H9 (cell line): ENCODE data around the gene TBC1D22A. TPM values are rescaled to one million over a fixed set of nuclear protein-coding genes. Genes with fewer than 3 reads are reported as not detected.

Source experiments
- DNase-seq: peaks from one replicate; pipeline ENCODE4 v3.0.0-alpha.2; 2017
- H2AFZ ChIP-seq: one replicate; pipeline ENCODE4 v1.6.1; 2013; ENCODE audit warnings: mild to moderate bottlenecking, low read length, control low read depth, moderate library complexity
- H2AK5ac ChIP-seq: 2 replicates; pipeline ENCODE4 v1.6.1; 2013; ENCODE audit warnings: low read length, control low read depth, mixed read lengths; ENCODE audit not compliant: insufficient read length
- H2BK120ac ChIP-seq: one replicate; pipeline ENCODE4 v1.6.1; 2013; ENCODE audit warnings: low read depth, mild to moderate bottlenecking, low read length, control low read depth, inconsistent platforms; ENCODE audit not compliant: poor library complexity, severe bottlenecking
- H2BK12ac ChIP-seq: 2 replicates; pipeline ENCODE4 v1.6.1; 2013; ENCODE audit warnings: low read length, control low read depth, mixed read lengths, low read depth; ENCODE audit not compliant: insufficient read length
- H2BK15ac ChIP-seq: 2 replicates; pipeline ENCODE4 v1.6.1; 2013; ENCODE audit warnings: low read depth, low read length, control low read depth
- H2BK20ac ChIP-seq: one replicate; pipeline ENCODE4 v1.6.1; 2013; ENCODE audit warnings: low read depth, mild to moderate bottlenecking, low read length, control low read depth, inconsistent platforms; ENCODE audit not compliant: poor library complexity, severe bottlenecking
- H2BK5ac ChIP-seq: 2 replicates; pipeline ENCODE4 v1.6.1; 2013; ENCODE audit warnings: low read length, control low read depth, mixed read lengths; ENCODE audit not compliant: insufficient read length
- H3K14ac ChIP-seq: 2 replicates; pipeline ENCODE4 v1.6.1; 2013; ENCODE audit warnings: low read length, control low read depth; ENCODE audit not compliant: insufficient read depth
- H3K18ac ChIP-seq: 2 replicates; pipeline ENCODE4 v1.6.1; 2013; ENCODE audit warnings: low read depth, mild to moderate bottlenecking, mixed read lengths, low read length, control low read depth; ENCODE audit not compliant: insufficient read length
- H3K23ac ChIP-seq: 2 replicates; pipeline ENCODE4 v1.6.1; 2013; ENCODE audit warnings: low read length, control low read depth, mixed read lengths, low read depth; ENCODE audit not compliant: insufficient read length
- H3K23me2 ChIP-seq: 2 replicates; pipeline ENCODE4 v1.6.1; 2013; ENCODE audit warnings: low read depth, mild to moderate bottlenecking, mixed read lengths, low read length, control low read depth; ENCODE audit not compliant: insufficient read length, poor library complexity, severe bottlenecking
- H3K27ac ChIP-seq: 2 replicates; pipeline ENCODE4 v1.5.1; 2013; ENCODE audit warnings: low read length, control low read depth, mixed read lengths, low read depth; ENCODE audit not compliant: insufficient read length
- H3K27me3 ChIP-seq: 2 replicates; pipeline ENCODE4 v1.6.1; 2013; ENCODE audit warnings: low read length, control low read depth, inconsistent platforms; ENCODE audit not compliant: insufficient read depth
- H3K4ac ChIP-seq: 2 replicates; pipeline ENCODE4 v1.6.1; 2013; ENCODE audit warnings: low read depth, mild to moderate bottlenecking, control low read depth, inconsistent platforms, low read length, moderate library complexity
- H3K4me1 ChIP-seq: 2 replicates; pipeline ENCODE4 v1.6.1; 2013; ENCODE audit warnings: low read length, control low read depth, inconsistent platforms; ENCODE audit not compliant: insufficient read depth
- H3K4me2 ChIP-seq: 2 replicates; pipeline ENCODE4 v1.6.1; 2013; ENCODE audit warnings: low read length, control low read depth, mixed read lengths; ENCODE audit not compliant: insufficient read length, insufficient read depth
- H3K56ac ChIP-seq: 2 replicates; pipeline ENCODE4 v1.6.1; 2013; ENCODE audit warnings: low read depth, mild to moderate bottlenecking, mixed read lengths, low read length, control low read depth; ENCODE audit not compliant: insufficient read length
- H3K79me1 ChIP-seq: 2 replicates; pipeline ENCODE4 v1.6.1; 2013; ENCODE audit warnings: low read depth, mild to moderate bottlenecking, moderate library complexity, low read length, control low read depth, inconsistent platforms; ENCODE audit not compliant: insufficient read depth, poor library complexity, severe bottlenecking
- H3K79me2 ChIP-seq: 2 replicates; pipeline ENCODE4 v1.6.1; 2013; ENCODE audit warnings: low read length, control low read depth, inconsistent platforms; ENCODE audit not compliant: insufficient read depth
- H3K9ac ChIP-seq: 2 replicates; pipeline ENCODE4 v1.6.1; 2013; ENCODE audit warnings: low read length, control low read depth, mixed read lengths; ENCODE audit not compliant: insufficient read length; ENCODE audit errors: extremely low read depth
- H3K9me3 ChIP-seq: one replicate; pipeline ENCODE4 v1.6.1; 2013; ENCODE audit warnings: low read depth, low read length, inconsistent platforms; ENCODE audit not compliant: control insufficient read depth
- H3T11ph ChIP-seq: one replicate; pipeline ENCODE4 v1.6.1; 2013; ENCODE audit warnings: mild to moderate bottlenecking, low read length, control low read depth, inconsistent platforms
- H4K20me1 ChIP-seq: one replicate; pipeline ENCODE4 v1.6.1; 2013; ENCODE audit not compliant: control insufficient read depth, insufficient read length, insufficient read depth
- H4K5ac ChIP-seq: 2 replicates; pipeline ENCODE4 v1.6.1; 2013; ENCODE audit warnings: low read depth, mild to moderate bottlenecking, mixed read lengths, low read length, control low read depth; ENCODE audit not compliant: insufficient read length
- H4K8ac ChIP-seq: replicated peaks from 2 replicates; pipeline ENCODE4 v1.6.1; 2013; ENCODE audit warnings: low read length, control low read depth, mixed read lengths, low read depth; ENCODE audit not compliant: insufficient read length
- H4K91ac ChIP-seq: 2 replicates; pipeline ENCODE4 v1.6.1; 2013; ENCODE audit warnings: low read depth, mild to moderate bottlenecking, moderate library complexity, mixed read lengths, low read length, control low read depth; ENCODE audit not compliant: insufficient read length
- H3K27ac Mint-ChIP-seq, 3 experiments: 2 replicates in 2 of 3; 3 replicates in 1 of 3; pipeline ENCODE4 v1.8.0; 2020 to 2021; ENCODE audit warnings: mixed read lengths in 3 of 3, mild to moderate bottlenecking in 1 of 3, moderate library complexity in 1 of 3
- H3K27me3 Mint-ChIP-seq: 2 replicates; pipeline ENCODE4 v1.8.0; 2021; ENCODE audit warnings: low read depth, mild to moderate bottlenecking, moderate library complexity, mixed read lengths
- H3K36me3 Mint-ChIP-seq, 3 experiments: 2 replicates in 2 of 3; 3 replicates in 1 of 3; pipeline ENCODE4 v1.8.0; 2020 to 2021; ENCODE audit warnings: low read depth in 3 of 3, mixed read lengths in 3 of 3; ENCODE audit not compliant: insufficient read depth in 1 of 3
- H3K4me1 Mint-ChIP-seq, 2 experiments: 2 replicates each; pipeline ENCODE4 v1.8.0; 2020; ENCODE audit warnings: mixed read lengths in 2 of 2
- H3K4me3 Mint-ChIP-seq, 2 experiments: 2 replicates in 1 of 2; 3 replicates in 1 of 2; pipeline ENCODE4 v1.8.0; 2020 to 2021; ENCODE audit warnings: mild to moderate bottlenecking in 2 of 2, mixed read lengths in 2 of 2, moderate library complexity in 1 of 2
- H3K9me3 Mint-ChIP-seq, 2 experiments: 2 replicates in 1 of 2; 3 replicates in 1 of 2; pipeline ENCODE4 v1.8.0; 2020; ENCODE audit warnings: mild to moderate bottlenecking in 2 of 2, mixed read lengths in 2 of 2, moderate library complexity in 1 of 2
- CTCF ChIP-seq: fragments of 200-600 bp; sonication (generic); conservative IDR thresholded peaks from 3 replicates; pipeline ENCODE4 v1.8.0; 2021; ENCODE audit warnings: antibody characterized with exemption, mild to moderate bottlenecking
- WGBS: extraction: QIAGEN DNeasy Blood & Tissue Kit; methylation state at CpG from one replicate; pipeline ENCODE4 v1.1.7; 2013; ENCODE audit warnings: missing lambda C conversion rate, low lambda C conversion rate, mixed read lengths; ENCODE audit not compliant: insufficient read length; ENCODE audit errors: extremely low coverage; 5-methylcytosine and 5-hydroxymethylcytosine counted together
- total RNA-seq: library from RNA; stranded (reverse); gene quantifications from 2 replicates; pipeline ENCODE4 v1.2.1, GENCODE V29; 2021

Gene TBC1D22A
- total RNA-seq, 1 experiment from 2014 or later = 20.8 TPM

GRCh38 chr22:46905834-46906233 is 143.4 kb downstream of the TBC1D22A start:
- Mint-ChIP-seq H3K27ac (no peak overlapping the region), H3K27me3 (no peaks in the 10 kb centered on the region), H3K9me3 (no peaks in the 10 kb centered on the region), H3K4me1 (peaks cover 28 to 42% of the 10 kb centered on the region in 2 experiments), H3K36me3 (peaks cover 0 to 2% (median 2%) of the 10 kb centered on the region in 3 experiments; a peak in 3 of 7 replicates), H3K4me3 (no peak overlapping the region)
- Histone ChIP-seq H3K9me3 (no peaks in the 10 kb centered on the region), H3K14ac (no peak overlapping the region; the same call in 1 of the 2 replicates), H3T11ph (no peak overlapping the region), H3K23me2 (no peaks in the 10 kb centered on the region), H2AFZ (no peak overlapping the region), H3K9ac (no peak overlapping the region), H4K8ac (no peak overlapping the region), H3K79me2 (no peaks in the 10 kb centered on the region), H3K23ac (no peak overlapping the region), H3K4me2 (no peak overlapping the region), H4K5ac (no peak overlapping the region), H2BK12ac (no peak overlapping the region), H2BK20ac (no peak overlapping the region), H2BK120ac (no peak overlapping the region), H3K79me1 (peaks cover 3% of the 10 kb centered on the region), H2AK5ac (no peak overlapping the region), H3K56ac (no peak overlapping the region), H4K20me1 (no peaks in the 10 kb centered on the region), H2BK5ac (no peak overlapping the region), H3K27ac (no peak overlapping the region), H3K4me1 (no peaks in the 10 kb centered on the region), H3K18ac (no peak overlapping the region), H4K91ac (no peak overlapping the region), H3K4ac (no peak overlapping the region), H3K27me3 (no peaks in the 10 kb centered on the region), H2BK15ac (no peak overlapping the region)
- no peak for DNase-seq
- TF ChIP-seq CTCF = no peak
- WGBS = no CpG with 5 or more reads among the region's 8 CpGs
